Epithelial cell of prostate (primary cell): Measurements from ENCODE around the gene REG4.
"Not testable (repeated sequence)": the region's sequence is repeated elsewhere in the genome, so short reads cannot be mapped to it uniquely, and the experiment has no call there.

Experiments used
- DNase-seq: peaks from one replicate; pipeline ENCODE4 v3.0.0-alpha.2; 2011; ENCODE audit warnings: low read depth, low spot score
- H3K27ac ChIP-seq: fragments of 450-650 bp; 2 replicates; pipeline ENCODE4 v1.5.1; 2017; ENCODE audit warnings: mild to moderate bottlenecking

REG4 gene

DNA sequence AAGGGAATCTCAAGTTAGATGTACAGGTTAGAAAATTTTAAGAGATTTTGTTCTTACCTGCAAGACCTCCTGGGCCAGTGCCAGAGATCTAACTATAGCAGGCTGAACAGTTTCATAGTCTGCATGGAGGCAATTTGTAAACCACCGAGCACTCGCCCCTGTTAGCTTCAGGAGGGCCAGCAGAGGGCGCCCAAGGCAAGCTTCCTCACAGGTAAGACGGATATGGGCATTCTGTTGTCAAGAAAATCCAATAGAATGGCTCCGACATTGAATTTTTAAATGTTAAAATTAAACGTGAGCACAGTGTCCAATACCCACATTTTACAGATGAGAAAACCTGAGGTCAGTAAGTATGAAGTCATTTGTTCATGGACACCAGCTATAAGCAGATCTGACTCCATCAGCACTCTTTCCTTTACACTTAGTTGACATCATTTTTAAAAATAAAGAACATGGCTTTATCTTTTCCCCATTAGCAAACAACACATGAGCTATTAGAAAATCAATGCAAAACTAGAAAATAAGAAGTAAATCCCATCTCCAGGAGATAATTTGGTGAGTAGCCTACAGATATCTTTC, 2.2 kb downstream of the REG4 start:
- no peak overlapping the region for H3K27ac ChIP-seq
- no peak for DNase-seq

GRCh38 chr1:119808491-119808890, 2.8 kb downstream of the REG4 start:
- no peak for DNase-seq
- H3K27ac ChIP-seq, result no peak overlapping the region

DNA sequence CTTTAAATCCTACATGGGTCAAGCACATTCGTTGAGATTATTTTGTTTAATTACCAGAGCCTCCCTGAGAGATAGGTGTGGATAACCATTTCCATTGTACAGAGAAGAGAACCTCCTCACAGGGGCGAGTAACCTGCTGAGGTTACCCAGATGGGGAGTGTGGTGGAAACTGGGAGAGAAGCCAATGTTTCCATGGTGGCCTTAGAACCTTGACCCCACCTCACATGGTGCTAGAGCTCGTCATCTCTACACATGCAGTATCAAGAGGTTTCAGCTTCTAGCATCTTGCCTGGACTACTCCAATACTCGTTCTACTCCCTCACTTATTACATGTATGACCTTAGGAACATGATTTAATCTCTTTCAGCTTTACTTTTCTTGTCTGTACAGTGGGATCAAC, 4.8 kb downstream of the REG4 start:
- DNase-seq, result no peak
- H3K27ac ChIP-seq, result no peak overlapping the region

DNA sequence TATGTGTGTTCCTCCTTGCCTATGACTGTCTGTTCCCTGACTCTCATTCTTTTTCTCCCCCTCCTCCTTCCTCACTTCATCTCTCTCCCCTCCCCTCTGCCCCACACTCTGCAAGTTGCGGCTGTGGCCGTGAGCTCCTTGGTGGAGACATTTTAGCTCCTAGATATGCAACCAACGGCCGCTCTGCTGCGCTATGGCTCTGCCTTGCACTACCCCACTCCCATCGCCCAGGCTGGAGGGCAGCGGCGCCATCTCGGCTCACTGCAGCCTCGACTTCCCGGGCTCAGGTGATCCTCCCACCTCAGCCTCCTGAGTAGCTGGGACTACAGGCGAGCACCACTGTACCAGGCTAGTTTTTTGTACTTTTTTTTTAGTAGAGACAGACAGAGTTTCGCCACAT, 5.5 kb downstream of the REG4 start:
- no peak for DNase-seq
- H3K27ac ChIP-seq, result no peak overlapping the region

GRCh38 chr1:119805247-119805646, 6.0 kb downstream of the REG4 start:
- no peak overlapping the region for H3K27ac ChIP-seq
- DNase-seq, result no peak

- no peak overlapping the region for H3K27ac ChIP-seq
- DNase-seq, result no peak
Observed at GRCh38 chr1:119799599-119800177, 11.6 kb downstream of the REG4 start.

DNA sequence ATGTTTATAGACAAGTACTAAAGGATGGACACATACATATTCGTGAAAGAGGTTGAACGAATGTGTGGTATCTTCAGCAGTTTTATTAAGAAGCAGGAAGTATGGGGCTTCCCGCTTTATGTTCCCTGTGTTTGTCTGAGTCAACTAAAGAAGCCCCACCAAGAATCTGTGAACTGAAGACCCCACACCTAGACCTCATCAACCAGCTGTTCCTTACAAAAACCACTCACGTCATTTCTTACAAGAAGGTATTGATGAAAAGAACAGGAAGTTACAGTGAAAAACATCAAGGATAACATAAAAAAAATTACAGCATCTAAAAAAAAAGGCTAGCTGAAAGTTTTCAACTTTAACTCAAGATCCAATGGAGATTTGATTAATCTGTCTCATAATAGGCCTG, 12.3 kb downstream of the REG4 start:
- no peak overlapping the region for H3K27ac ChIP-seq
- no peak for DNase-seq

DNA sequence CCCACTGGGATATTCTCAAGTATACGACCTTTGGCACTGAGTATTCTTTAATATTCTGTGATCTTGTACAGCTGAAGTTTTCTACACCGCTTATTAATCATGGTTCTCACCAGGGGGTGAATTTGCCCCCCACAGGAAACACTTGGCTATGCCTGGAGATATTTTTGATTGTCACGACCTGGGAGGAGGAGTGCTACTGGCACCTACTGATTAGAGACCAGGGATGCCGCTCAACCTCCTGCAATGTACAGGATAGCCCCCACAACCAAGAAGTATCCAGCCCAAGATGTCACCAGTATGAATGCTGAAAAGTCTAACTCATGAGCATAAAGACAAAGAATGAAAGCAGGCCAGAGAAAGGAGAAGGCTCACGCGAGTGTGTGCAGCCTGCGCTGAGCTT, 13.7 kb downstream of the REG4 start:
- no peak for DNase-seq

GRCh38 chr1:119797162-119797561, 14.1 kb downstream of the REG4 start:
- DNase-seq, result no peak
- no peak overlapping the region for H3K27ac ChIP-seq

More for the DNA sequence above, 13.7 kb downstream of the REG4 start:
- no peak overlapping the region for H3K27ac ChIP-seq

GRCh38 chr1:119795261-119796200, 15.7 kb downstream of the REG4 start:
- no peak for DNase-seq
- no peak overlapping the region for H3K27ac ChIP-seq

GRCh38 chr1:119794876-119795240, 16.4 kb downstream of the REG4 start:
- no peak overlapping the region for H3K27ac ChIP-seq
- DNase-seq, result no peak

DNA sequence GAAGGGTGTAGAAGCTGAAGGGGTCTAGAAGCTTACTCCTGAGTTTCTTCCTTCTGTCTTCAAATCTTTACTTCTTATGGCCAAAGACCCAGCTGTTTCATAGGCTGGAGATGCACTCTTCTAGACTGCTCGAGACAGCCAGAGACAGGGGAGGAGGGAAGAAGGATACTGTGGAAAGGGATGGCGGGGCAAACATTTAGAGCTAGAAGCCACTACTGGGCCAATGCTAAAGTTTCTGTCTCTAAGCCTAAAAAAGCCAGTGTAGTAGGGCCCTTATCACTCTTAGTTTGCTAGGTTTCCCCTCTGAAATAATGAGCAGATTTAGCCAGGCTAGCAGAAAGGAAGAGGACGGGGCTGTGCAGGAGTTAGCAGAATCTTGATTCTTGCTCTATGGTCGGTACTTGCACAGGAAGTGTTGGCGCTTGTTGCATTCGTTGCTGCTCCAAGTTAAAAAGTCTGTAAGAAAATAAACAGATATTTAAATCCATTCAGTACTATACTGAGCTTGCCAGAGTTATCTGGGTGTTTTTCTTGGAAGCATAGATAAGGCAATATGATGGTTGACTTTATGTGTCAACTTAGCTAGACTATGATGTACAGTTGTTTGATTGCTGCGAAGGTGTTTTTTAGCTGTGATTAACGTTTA, 16.9 kb downstream of the REG4 start:
- no peak for DNase-seq
- H3K27ac ChIP-seq, result no peak overlapping the region

- no peak overlapping the region for H3K27ac ChIP-seq
- DNase-seq, result no peak
Observed at GRCh38 chr1:119791377-119791776, 19.9 kb downstream of the REG4 start.

- H3K27ac ChIP-seq, result no peak overlapping the region
- DNase-seq, result no peak
Observed at GRCh38 chr1:119790451-119791198, 20.6 kb downstream of the REG4 start.

- no peak for DNase-seq
- H3K27ac ChIP-seq, result peak overlapping the region; percentile 49
Observed at GRCh38 chr1:119787776-119788175, 23.5 kb downstream of the REG4 start.

GRCh38 chr1:119786473-119787050, 24.7 kb downstream of the REG4 start:
- peak; percentile 37 for DNase-seq
- H3K27ac ChIP-seq, result peak overlapping the region; percentile 49

DNA sequence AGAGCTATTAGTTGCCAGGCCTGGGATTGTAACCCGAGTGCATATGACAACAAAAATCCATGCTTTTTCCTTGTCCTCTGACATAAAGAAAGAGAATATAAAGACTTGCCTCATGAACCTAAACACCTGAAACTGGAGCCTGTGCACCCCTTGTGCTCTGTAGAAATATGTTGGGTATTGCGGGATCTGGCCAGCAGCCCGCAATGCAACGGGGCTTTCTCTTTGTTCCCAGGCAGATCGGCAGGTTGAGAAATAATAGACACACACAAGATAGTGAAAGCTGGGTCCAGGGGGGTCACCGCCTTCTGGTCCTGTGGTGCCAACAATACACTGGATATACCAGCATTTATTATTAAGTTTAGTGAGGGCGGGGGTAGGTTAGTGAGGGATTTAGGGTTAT, 25.2 kb downstream of the REG4 start:
- peak overlapping the region; percentile 49 for H3K27ac ChIP-seq
- not testable (repeated sequence) for DNase-seq

- no peak overlapping the region for H3K27ac ChIP-seq
- DNase-seq, result no peak
Observed at GRCh38 chr1:119784191-119784781, 27.0 kb downstream of the REG4 start.

GRCh38 chr1:119783354-119784185, 27.7 kb downstream of the REG4 start:
- DNase-seq, result no peak
- peak overlapping the region; percentile 29 for H3K27ac ChIP-seq
